Right cardiac atrium (tissue), 5 donors: ENCODE results near the gene PRR29. TPM values are rescaled to one million over a fixed set of nuclear protein-coding genes. Genes with fewer than 3 reads are reported as not detected.
A peak's percentile ranks its signal among the peaks of the same experiment; 100 is the strongest.

Source experiments
- ATAC-seq, 2 donors: fragments of 200-7000 bp; cut with Tn5 transposase; one replicate each; pipeline versions ENCODE4 v1.8.0 to v1.9.1; 2020; ENCODE audit warnings: moderate library complexity in 2 of 2, mild to moderate bottlenecking in 1 of 2
- DNase-seq, 3 donors: peaks; one replicate each; pipeline ENCODE4 v3.0.0-alpha.2; 2020
- H3K27ac ChIP-seq: one replicate; pipeline ENCODE4 v1.5.1; 2013; ENCODE audit warnings: mild to moderate bottlenecking, low read length, control low read depth, moderate library complexity
- H3K27me3 ChIP-seq: one replicate; pipeline ENCODE4 v1.6.1; 2013; ENCODE audit not compliant: control insufficient read depth, insufficient read depth
- H3K4me1 ChIP-seq: one replicate; pipeline ENCODE4 v1.6.1; 2013; ENCODE audit warnings: low read length; ENCODE audit not compliant: control insufficient read depth, insufficient read depth
- H3K4me3 ChIP-seq: one replicate; pipeline ENCODE4 v1.5.1; 2013; ENCODE audit warnings: low read length, control low read depth
- H3K9me3 ChIP-seq: one replicate; pipeline ENCODE4 v1.6.1; 2013; ENCODE audit warnings: low read length; ENCODE audit not compliant: control insufficient read depth
- WGBS: extraction: QIAGEN DNeasy Blood & Tissue Kit; methylation state at CpG from one replicate; pipeline ENCODE4 v1.1.7; 2013; 5-methylcytosine and 5-hydroxymethylcytosine counted together
- intact Hi-C, 4 donors: fragments of 100-400 bp; cut with DNase I; formaldehyde crosslinking; loops; one replicate each; pipeline versions ENCODE4 v1.11.0 to v1.14.0; 2022 to 2023
- polyA plus RNA-seq: library from polyadenylated mRNA; stranded (reverse); fragments of 200-250 nt; gene quantifications from one replicate; pipeline ENCODE4 v1.2.3, GENCODE V29; 2013
- total RNA-seq, 4 donors: library from RNA; stranded (reverse); fragmentation: NEBNext Ultra II Directional; extraction: Animal tissue kit (Norgen Biotek cat#: 25700); gene quantifications; one replicate each; pipeline ENCODE4 v1.2.1, GENCODE V29; 2021
- donor health status: healthy with polysubstance abuse.
- donor health status: DM: no; HTN: yes; CAD: no.
- donor health status: DM: no; HTN: no; CAD: no.
- donor health status: DM: no; HTN: yes; CAD: no; lungs with severe emphysema.
- donor health status: DM: yes; HTN: yes; CAD: no.

The PRR29 gene
- total and polyA plus RNA-seq, 5 donors, result 0.11 to 0.45 (median 0.20) TPM; not detected in 1

DNA sequence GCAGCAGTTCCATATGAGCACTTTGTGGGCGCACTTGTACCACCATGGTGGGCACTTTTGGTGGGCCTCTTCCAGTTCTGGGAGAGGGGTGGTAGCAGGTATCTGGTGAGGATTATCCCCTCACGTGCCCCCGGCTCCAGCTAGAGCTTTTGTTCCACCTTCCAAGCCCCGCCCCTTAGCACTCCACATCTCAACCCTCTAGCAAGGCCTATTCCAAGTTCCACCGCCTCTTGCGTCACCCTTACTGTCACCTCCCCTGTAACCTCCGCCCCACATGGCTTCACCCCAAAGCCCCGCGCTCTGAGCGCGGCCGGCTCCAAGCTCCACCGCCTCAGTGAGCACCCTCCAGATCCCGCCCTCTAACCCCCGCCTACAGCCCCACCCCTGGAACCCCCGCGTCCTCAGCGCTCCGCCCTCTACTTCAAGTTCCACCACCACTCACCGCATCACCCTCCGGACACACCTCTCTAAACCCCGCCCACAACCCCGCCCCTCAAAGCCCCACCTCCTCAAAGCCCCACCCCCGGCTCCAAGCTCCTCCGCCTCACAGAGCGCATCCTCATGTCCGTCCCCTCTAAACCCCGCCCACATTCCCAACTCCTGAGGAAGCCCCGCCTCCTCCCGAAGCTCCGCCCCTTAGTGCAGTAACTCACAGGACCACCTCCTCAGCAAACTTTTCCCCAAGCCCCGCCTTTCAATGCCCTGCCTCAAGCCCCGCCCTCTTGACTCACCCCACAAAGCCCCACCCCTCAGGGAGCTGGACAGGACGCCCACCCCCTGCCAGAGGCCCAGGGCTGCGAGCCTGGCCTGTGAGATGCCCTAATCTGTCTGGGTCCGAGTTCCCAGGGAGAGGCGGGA lies 36.6 kb upstream of the PRR29 start:
- WGBS, result 17% methylated on average over 37 of the region's 37 CpGs
- Histone ChIP-seq H3K27ac (peak overlapping the region; percentile 79), H3K27me3 (no peaks in the 10 kb centered on the region), H3K9me3 (no peaks in the 10 kb centered on the region), H3K4me1 (peaks cover 16% of the 10 kb centered on the region), H3K4me3 (peak overlapping the region; percentile 12)
- DNase-seq (peak; percentile 89 to 93 (median 90)), ATAC-seq (peak; percentile 78 to 92)
- intact Hi-C loops, result no loop called here

DNA sequence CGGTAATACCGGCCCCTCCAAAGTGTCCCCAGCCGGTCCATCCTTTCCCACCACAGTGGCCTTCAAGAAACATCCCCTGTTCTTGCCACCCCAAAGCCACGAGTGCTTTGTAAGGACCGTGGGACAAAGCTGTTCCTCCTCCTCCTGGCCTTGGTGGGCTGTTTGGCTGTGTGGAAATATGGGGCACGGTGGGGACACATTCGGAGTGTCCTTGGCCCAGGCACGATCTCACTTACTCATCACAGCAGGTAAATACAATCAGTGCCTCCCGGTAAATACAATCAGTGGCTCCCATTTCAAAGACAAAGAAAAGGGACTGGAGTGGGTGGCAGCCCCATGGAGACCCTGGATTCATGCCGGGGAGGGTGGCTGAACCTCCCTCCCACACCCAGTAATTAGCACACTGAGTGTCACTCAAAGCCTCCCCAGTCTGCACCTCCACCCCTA lies 35.8 kb upstream of the PRR29 start:
- Histone ChIP-seq H3K4me1 (peaks cover 16% of the 10 kb centered on the region), H3K27ac (peak overlapping the region; percentile 79), H3K4me3 (no peak overlapping the region), H3K27me3 (no peaks in the 10 kb centered on the region), H3K9me3 (no peaks in the 10 kb centered on the region)
- no peak for DNase-seq
- 56% methylated on average over 10 of the region's 10 CpGs for WGBS
- ATAC-seq, result no peak
- intact Hi-C loops, result no loop called here

DNA sequence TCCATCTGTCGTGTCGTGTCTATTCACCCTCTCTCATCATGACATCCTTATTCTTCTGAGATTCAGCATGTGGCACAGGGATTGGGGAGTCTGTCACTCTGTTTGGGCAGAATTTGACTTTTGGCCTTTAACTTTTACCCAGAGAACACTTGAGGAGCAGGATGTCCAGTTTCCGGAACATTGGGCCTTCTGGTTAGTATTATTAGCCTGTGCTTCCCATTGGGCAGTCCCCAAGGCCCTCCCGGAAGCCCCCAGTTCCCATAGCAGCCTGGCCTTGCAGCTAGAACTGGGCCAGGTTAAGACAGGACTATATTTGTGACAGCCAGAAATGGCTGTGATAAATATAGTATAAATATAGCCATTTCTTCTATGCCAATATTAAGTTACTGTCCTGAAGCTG lies 35.0 kb upstream of the PRR29 start:
- H3K4me3 ChIP-seq, result no peak overlapping the region
- WGBS, result 60% methylated on average over 4 of the region's 4 CpGs
- no peaks in the 10 kb centered on the region for H3K27me3 ChIP-seq
- H3K27ac ChIP-seq, result peak overlapping the region; percentile 79
- DNase-seq (peak; percentile 53 to 81 (median 77)), ATAC-seq (peak; percentile 48 to 53)
- intact Hi-C loops, result no loop called here
- no peaks in the 10 kb centered on the region for H3K9me3 ChIP-seq
- H3K4me1 ChIP-seq, result peaks cover 16% of the 10 kb centered on the region

DNA sequence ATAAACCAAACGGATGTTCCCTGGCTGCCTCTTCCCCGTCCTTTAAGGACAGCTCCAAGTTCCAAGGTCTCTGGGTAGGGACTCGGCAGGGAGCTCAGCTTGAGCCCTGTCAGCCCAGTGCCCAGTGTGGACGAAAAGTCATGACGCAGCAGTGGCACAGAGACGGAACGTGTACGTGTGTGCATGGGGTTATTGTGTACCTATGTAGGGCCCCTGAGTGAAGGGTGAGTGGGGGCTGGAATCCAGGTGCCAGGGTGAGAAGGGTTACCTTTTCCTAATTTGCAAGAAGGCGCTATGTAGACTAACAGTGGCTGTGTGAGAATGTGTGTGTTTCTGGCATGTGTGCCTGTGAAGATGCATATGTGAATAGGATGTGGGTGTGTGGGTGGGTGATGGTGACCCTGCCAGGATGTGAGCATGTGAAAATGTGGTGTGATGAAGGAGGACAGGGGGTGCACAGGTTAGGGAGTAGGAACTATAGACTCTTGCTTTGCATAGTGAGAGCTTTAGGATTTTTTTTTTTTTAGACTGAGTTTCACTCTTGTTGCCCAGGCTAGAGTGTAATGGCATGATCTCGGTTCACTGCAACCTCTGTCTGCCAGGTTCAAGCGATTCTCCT lies 31.4 kb upstream of the PRR29 start:
- no peaks in the 10 kb centered on the region for H3K27me3 ChIP-seq
- peaks cover 14% of the 10 kb centered on the region for H3K4me1 ChIP-seq
- H3K27ac ChIP-seq, result no peak overlapping the region
- DNase-seq (peak in 1 of 3 donors; percentile 14), ATAC-seq (no peak)
- no peak overlapping the region for H3K4me3 ChIP-seq
- intact Hi-C loops, result no loop called here
- H3K9me3 ChIP-seq, result no peaks in the 10 kb centered on the region
- 84% methylated on average over 11 of the region's 11 CpGs for WGBS

DNA sequence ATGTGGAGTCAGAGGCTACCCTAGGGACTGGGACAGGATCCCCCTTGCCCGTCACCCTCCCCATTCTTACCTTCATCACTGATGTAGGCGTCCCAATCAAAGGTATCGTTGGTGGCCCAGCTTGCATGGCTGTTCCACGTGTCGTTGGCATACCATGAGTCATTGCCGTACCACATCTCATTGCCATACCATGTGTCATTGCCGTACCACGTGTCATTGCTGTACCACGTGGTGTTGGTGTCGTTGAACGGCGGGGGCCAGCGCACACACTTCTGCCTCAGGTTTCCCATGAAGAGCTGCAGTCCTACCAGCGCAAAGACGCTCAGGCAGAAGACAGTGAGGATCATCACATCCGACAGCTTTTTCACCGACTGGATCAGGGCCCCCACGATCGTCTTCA lies 30.2 kb upstream of the PRR29 start:
- peak in 1 of 3 donors; percentile 13 for DNase-seq
- Histone ChIP-seq H3K4me1 (peaks cover 4% of the 10 kb centered on the region), H3K4me3 (no peak overlapping the region), H3K27me3 (no peaks in the 10 kb centered on the region), H3K27ac (no peak overlapping the region), H3K9me3 (no peaks in the 10 kb centered on the region)
- intact Hi-C loops, result no loop called here
- no peak for ATAC-seq
- 87% methylated on average over 19 of the region's 19 CpGs for WGBS

DNA sequence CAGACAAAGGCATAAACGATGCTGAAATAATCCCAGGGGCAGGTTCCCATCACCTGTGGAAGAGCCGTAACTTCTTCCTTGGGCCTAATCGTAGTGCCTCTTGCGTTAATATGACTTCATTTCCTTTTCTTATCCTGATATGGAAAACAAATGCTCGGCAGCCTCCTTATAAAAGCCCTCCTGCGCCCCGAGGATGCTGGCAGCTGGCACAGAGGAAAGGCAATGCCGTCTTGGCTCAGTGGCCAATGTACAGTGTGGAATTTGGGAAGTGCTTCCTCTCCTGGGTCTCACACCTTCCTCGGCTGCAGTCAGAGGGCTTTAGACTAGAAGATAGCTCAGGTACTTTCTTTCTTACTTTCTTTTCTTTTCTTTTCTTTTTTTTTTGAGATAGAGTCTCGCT lies 28.9 kb upstream of the PRR29 start:
- 60% methylated on average over 10 of the region's 10 CpGs for WGBS
- DNase-seq (peak in 1 of 3 donors; percentile 53), ATAC-seq (peak in 1 of 2 donors; percentile 23)
- intact Hi-C loops, result no loop called here
- H3K4me1 ChIP-seq, result no peaks in the 10 kb centered on the region
- H3K9me3 ChIP-seq, result no peaks in the 10 kb centered on the region
- no peak overlapping the region for H3K27ac ChIP-seq
- H3K4me3 ChIP-seq, result no peak overlapping the region
- no peaks in the 10 kb centered on the region for H3K27me3 ChIP-seq

DNA sequence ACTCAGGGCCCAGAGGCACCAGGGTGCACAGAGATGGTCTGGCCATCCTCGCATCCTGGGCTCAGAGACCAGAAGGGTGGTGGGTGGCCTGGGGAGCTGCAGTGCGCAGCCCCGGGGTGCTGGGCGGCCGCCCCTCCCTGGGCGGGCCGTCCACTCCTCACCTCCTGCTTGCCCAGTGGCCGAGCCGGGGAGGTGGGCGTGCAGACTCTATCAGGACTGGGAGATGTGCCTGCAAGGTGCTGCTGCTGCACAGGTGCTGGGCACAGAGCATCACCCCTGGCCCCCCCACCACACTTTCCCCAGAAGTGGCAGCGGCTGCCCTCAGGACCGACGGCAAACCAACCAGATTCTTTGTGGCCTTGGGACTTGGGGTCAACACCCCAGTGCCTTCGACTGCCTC lies 25.4 kb upstream of the PRR29 start, which contains the start of gene SCN4A:
SCN4A (minus strand) TSS at position 123 of the 400 bp plus-strand sequence; CDS start at position 46, 77 bp downstream.
- Histone ChIP-seq H3K4me3 (no peak within 1 kb of the TSS), H3K27me3 (no peaks in the 10 kb centered on the region), H3K4me1 (peaks cover 4% of the 10 kb centered on the region), H3K27ac (no peak within 1 kb of the TSS), H3K9me3 (no peaks in the 10 kb centered on the region)
- intact Hi-C loops, result no loop called here
- DNase-seq, result peak in 2 of 3 donors; percentile 27 to 46
- ATAC-seq, result no peak
- WGBS, result 95% methylated on average over 14 of the region's 14 CpGs

DNA sequence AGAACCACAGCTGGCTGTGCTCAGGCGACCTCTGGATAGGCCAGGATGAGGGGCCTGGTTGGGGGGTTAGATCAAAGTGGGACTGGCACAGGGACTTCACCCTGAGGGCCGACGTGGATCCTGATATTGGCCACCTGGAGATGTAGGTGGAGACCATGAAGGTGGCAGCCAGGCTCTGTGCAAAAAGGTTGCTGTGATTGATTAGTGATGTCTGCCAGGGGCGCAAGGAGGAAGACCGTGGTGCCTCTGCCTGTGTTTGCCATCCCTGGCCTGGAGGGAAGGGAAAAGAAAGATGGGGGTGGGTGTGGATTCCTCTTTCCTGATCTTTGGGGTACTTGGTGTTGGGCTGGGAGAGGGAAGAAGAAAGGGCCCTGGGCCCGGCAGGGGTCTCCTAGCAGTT lies 24.9 kb upstream of the PRR29 start:
- Histone ChIP-seq H3K4me1 (peaks cover 4% of the 10 kb centered on the region), H3K27me3 (no peaks in the 10 kb centered on the region), H3K27ac (no peak overlapping the region), H3K9me3 (no peaks in the 10 kb centered on the region), H3K4me3 (no peak overlapping the region)
- intact Hi-C loops, result no loop called here
- DNase-seq (peak in 1 of 3 donors; percentile 13), ATAC-seq (no peak)
- 92% methylated on average over 6 of the region's 6 CpGs for WGBS

DNA sequence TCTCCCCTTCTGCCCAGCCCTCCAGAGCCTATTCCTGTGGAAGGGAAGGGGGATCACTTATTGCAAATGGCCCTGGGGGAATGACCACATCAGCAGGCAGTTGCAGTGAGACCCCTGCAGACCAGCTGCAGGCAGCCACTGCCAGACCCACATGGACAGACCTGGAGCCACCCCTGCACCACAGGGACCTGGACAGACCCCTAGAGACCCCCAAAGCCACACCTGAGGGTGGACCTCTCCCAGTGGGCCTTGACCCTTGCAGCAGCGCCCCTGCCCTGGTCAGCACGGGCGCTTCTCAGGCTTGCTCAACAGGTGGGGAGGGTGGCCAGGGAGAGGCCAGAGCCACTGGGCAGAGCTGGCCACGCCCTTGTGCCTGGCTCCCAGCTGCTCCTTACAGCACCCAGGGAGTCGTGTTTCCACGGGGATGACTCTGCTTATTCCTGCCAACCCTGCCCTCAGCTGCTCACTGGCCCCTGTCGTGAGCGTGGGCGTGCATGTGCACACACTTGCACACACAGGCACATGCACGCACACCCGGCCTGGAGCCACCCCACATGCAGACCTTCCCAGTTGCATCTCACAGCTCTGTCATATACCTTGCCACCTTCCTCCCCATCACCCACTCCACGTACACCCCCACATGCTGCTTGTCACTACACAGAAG lies 24.1 kb upstream of the PRR29 start:
- Histone ChIP-seq H3K4me1 (peaks cover 6% of the 10 kb centered on the region), H3K9me3 (no peaks in the 10 kb centered on the region), H3K27me3 (no peaks in the 10 kb centered on the region), H3K4me3 (no peak overlapping the region), H3K27ac (no peak overlapping the region)
- DNase-seq, result peak in 2 of 3 donors; percentile 30 to 47
- ATAC-seq, result no peak
- intact Hi-C loops, result no loop called here
- WGBS, result 81% methylated on average over 12 of the region's 12 CpGs

DNA sequence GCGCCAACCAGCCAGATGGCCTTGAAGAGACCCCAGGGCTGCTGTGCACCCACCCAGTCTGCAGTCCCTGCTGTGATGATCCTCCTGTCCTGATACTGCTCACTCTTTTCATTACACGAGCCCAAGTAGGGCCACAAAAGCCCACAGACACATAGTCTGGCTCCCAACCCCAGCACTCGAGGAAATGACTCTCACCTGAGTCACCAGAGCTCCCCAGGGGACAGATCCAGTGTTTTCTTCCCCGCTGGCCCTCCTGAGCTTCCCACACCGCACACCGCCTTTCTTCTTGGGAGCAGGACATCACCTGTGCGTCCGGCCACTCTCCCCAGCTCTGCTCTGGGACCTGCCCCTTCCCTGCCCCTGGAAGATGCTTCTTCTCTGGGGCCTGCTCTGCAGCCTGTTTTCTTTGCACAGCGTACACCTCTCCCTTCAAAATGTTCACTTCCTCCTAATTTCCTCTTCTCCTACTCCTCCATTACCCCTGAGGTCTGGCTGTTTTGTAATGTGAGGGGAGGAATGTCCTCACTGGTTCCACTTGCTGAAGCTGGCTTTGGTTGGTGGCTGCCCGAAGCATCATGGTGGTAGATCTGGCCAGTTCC lies 23.5 kb upstream of the PRR29 start:
- H3K4me1 ChIP-seq, result peaks cover 9% of the 10 kb centered on the region

More for the DNA sequence above, 23.5 kb upstream of the PRR29 start:
- Histone ChIP-seq H3K27me3 (no peaks in the 10 kb centered on the region), H3K4me3 (no peak overlapping the region), H3K9me3 (no peaks in the 10 kb centered on the region), H3K27ac (no peak overlapping the region)
- intact Hi-C loops, result no loop called here
- ATAC-seq, result peak in 1 of 2 donors; percentile 4
- WGBS, result 75% methylated on average over 10 of the region's 10 CpGs
- peak in 2 of 3 donors; percentile 29 to 43 for DNase-seq
